Aorta (tissue), 5 donors: ENCODE data around the gene CMBL. TPM values are rescaled to one million over a fixed set of nuclear protein-coding genes. Genes with fewer than 3 reads are reported as not detected.

Source experiments
- ATAC-seq: fragments of 200-7000 bp; cut with Tn5 transposase; one replicate; pipeline ENCODE4 v1.9.1; 2022; ENCODE audit warnings: moderate library complexity; ENCODE audit not compliant: low FRiP score
- DNase-seq, 2 donors: peaks; one replicate each; pipeline ENCODE4 v3.0.0-alpha.2; 2020
- H3K27ac ChIP-seq, 2 donors: one replicate each; pipeline ENCODE4 v1.5.1; 2013; ENCODE audit warnings: low read length in 2 of 2, mild to moderate bottlenecking in 2 of 2, moderate library complexity in 2 of 2, control low read depth in 1 of 2, inconsistent platforms in 1 of 2, low read depth in 1 of 2
- H3K27me3 ChIP-seq, 2 donors: one replicate each; pipeline ENCODE4 v1.6.1; 2013; ENCODE audit warnings: control low read depth in 1 of 2, low read length in 1 of 2, mild to moderate bottlenecking in 1 of 2, moderate library complexity in 1 of 2; ENCODE audit not compliant: insufficient read depth in 2 of 2, control insufficient read depth in 1 of 2
- H3K36me3 ChIP-seq, 2 donors: one replicate each; pipeline ENCODE4 v1.6.1; 2013; ENCODE audit warnings: control low read depth in 1 of 2, low read length in 1 of 2, mild to moderate bottlenecking in 1 of 2; ENCODE audit not compliant: insufficient read depth in 2 of 2, control insufficient read depth in 1 of 2
- H3K4me1 ChIP-seq, 2 donors: one replicate each; pipeline ENCODE4 v1.6.1; 2013; ENCODE audit warnings: low read length in 2 of 2, control low read depth in 1 of 2, mild to moderate bottlenecking in 1 of 2, moderate library complexity in 1 of 2; ENCODE audit not compliant: insufficient read depth in 2 of 2, control insufficient read depth in 1 of 2
- H3K4me3 ChIP-seq, 2 donors: one replicate each; pipeline ENCODE4 v1.5.1; 2013; ENCODE audit warnings: low read length in 2 of 2, control low read depth in 1 of 2, mild to moderate bottlenecking in 1 of 2
- H3K9me3 ChIP-seq: one replicate; pipeline ENCODE4 v1.6.1; 2013; ENCODE audit warnings: mild to moderate bottlenecking, low read length; ENCODE audit not compliant: control insufficient read depth
- WGBS, 2 donors: extraction: QIAGEN DNeasy Blood & Tissue Kit; methylation state at CpG; one replicate each; pipeline ENCODE4 v1.1.7; 2013; 5-methylcytosine and 5-hydroxymethylcytosine counted together
- intact Hi-C, 2 donors: fragments of 100-400 bp; cut with DNase I; formaldehyde crosslinking; loops; one replicate each; pipeline versions ENCODE4 v1.14.2 to v1.15.0; 2022
- polyA plus RNA-seq, 2 donors: library from polyadenylated mRNA; stranded (reverse); fragments of 200-250 nt; gene quantifications; one replicate each; pipeline ENCODE4 v1.2.3, GENCODE V29; 2013
- total RNA-seq, 2 donors: library from RNA; stranded (reverse); fragmentation: NEBNext Ultra II Directional; extraction: Animal tissue kit (Norgen Biotek cat#: 25700); gene quantifications; one replicate each; pipeline ENCODE4 v1.2.1, GENCODE V29; 2021
- donor health status: healthy with polysubstance abuse.
- donor health status: Bipolar disorder and iron deficiency.
- donor health status: DM: no; HTN: no; CAD: no.
- donor health status: DM: no; HTN: no; CAD: no.
- donor health status: DM: yes; HTN: yes; CAD: no.

CMBL gene
- total and polyA plus RNA-seq, 4 donors, result 7.5 to 76.4 (median 19.8) TPM

DNA sequence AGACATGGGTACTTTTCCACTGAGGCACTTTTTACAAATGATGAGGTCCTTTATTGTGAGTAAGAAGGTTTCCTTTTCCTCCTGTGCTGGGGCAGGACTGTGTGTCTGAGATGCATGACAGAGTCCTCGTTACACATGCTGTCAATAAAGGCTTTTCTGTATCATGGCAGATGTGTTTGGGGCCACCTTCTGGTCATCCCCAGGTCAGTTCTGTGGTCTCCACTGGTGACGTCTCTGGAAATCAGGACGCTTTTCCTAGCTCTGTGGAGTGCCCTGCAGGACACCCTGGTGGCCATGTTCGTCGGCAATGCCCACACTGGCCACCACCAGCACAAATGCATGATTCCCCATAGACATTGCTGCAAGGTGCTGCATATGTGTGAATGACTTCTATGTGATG, 2.8 kb downstream of the CMBL start:
- Histone ChIP-seq H3K27me3 (no peaks in the 10 kb centered on the region), H3K27ac (no peak overlapping the region), H3K36me3 (no peaks in the 10 kb centered on the region), H3K9me3 (no peaks in the 10 kb centered on the region), H3K4me1 (no peaks in the 10 kb centered on the region), H3K4me3 (no peak overlapping the region)
- intact Hi-C loops, result no loop called here
- ATAC-seq (no peak), DNase-seq (no peak)
- 90% methylated on average over 5 of the region's 5 CpGs for WGBS, 2 donors

DNA sequence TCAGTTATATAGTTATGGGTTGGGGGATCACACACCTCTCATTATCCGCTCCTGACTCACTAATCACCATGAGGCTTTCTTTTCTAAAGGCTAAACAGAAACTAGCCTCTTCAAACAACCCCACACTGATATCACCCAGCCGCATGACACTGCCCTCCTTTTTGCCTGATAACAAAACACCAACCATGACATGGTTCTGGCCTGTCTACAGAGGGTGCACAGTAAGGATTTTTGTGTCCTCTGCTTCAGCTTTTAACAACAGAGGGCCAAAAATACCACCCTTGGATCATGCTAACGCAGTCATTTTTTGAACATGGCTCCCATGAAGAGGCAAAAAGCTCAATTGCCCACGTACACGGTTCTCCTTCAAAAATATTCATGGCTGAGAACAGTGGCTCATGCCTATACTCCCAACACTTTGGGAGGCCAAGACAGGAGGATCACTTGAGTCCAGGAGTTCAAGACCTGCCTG, 4.0 kb downstream of the CMBL start:
- intact Hi-C loops, result no loop called here
- ATAC-seq (no peak), DNase-seq (no peak)
- Histone ChIP-seq H3K4me3 (no peak overlapping the region), H3K4me1 (no peaks in the 10 kb centered on the region), H3K27ac (no peak overlapping the region), H3K27me3 (no peaks in the 10 kb centered on the region), H3K9me3 (no peaks in the 10 kb centered on the region), H3K36me3 (no peaks in the 10 kb centered on the region)
- WGBS, 2 donors, result 75 to 87% methylated on average over 5 of the region's 5 CpGs

DNA sequence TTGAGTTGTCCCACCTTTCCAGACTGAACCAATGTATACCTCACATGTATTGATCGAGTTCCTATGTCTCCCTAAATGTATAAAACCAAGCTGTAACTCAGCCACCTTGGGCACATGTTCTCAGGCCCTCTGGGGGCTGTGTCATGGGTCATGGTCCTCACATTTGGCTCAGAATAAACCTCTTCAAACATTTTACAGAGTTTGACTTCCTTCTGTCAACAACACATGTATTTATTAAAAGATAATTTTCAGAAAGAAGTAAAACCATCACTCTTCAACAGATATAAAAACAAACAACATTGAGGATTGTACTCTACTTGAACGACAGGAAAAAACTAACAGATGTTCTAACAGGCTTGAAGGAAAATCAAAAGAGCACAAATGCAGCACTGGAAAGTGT, 4.5 kb downstream of the CMBL start:
- Histone ChIP-seq H3K27me3 (no peaks in the 10 kb centered on the region), H3K36me3 (no peaks in the 10 kb centered on the region), H3K4me1 (no peaks in the 10 kb centered on the region), H3K27ac (no peak overlapping the region), H3K4me3 (no peak overlapping the region), H3K9me3 (no peaks in the 10 kb centered on the region)
- WGBS, 2 donors, result 68 to 77% methylated on average over 2 of the region's 2 CpGs
- ATAC-seq (no peak), DNase-seq (no peak)
- intact Hi-C loops, result no loop called here

DNA sequence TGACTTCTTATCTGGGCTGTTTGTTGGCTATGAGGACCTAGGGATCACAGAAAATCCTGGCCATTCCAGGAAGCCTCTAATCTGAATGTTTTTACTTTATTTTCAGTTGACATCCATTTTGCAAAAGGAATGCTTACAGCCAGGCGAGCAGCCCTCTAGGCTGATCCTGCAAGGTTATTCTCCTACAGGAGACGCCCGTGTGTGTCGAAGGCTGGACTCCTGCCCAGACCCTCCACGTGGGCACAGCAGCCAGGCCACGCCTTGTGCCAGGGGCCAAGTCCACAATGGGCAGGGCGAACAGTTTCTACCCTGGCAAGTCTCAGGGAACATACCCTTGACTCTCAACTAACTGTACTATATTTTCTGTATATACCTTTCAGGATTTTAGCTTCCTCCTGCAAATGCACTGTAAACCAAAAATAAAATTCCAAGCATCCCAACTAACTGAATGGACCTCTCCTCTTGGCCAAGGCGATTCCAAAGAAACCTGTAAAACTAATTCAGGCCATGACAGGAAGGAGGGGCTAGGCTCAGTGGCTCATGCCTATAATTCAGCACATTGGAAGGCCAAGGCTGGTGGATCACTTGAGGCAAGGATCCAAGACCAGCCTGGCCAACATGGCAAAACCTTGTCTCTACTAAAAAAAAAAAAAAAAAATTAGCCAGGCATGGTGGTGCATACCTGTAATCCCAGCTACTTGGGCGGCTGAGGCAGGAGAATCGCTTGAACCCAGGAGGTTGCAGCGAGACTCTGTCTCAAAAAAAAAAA, 5.7 kb downstream of the CMBL start:
- H3K27me3 ChIP-seq, result no peaks in the 10 kb centered on the region

DNA sequence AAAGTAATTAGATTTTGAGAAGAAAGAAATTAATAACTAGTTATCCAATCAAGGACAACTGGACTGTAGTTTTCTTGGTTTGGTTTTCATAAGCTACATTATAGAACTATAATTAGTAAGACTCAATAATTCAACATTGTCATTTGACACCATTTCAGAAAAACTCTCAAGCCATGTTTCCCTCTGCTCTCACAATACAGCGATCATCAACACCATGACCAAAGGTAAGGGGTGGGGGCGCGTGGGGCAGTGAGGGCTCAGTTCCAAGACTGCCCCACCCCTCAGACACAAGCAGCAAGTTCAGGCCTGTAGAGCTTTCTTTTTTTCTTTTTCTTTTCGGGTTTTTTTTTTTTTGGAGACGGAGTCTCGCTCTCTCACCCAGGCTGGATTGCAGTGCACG, 6.4 kb downstream of the CMBL start:
- Histone ChIP-seq H3K27ac (no peak overlapping the region), H3K36me3 (no peaks in the 10 kb centered on the region), H3K9me3 (no peaks in the 10 kb centered on the region), H3K4me3 (no peak overlapping the region), H3K27me3 (no peaks in the 10 kb centered on the region), H3K4me1 (no peaks in the 10 kb centered on the region)
- ATAC-seq (no peak), DNase-seq (no peak)
- intact Hi-C loops, result no loop called here
- WGBS, 2 donors, result 62 to 67% methylated on average over 7 of the region's 7 CpGs

More for the DNA sequence above, 5.7 kb downstream of the CMBL start:
- DNase-seq (peak; percentile 83 to 87), ATAC-seq (peak; percentile 77)
- Histone ChIP-seq H3K9me3 (no peaks in the 10 kb centered on the region), H3K4me1 (no peaks in the 10 kb centered on the region), H3K4me3 (no peak overlapping the region), H3K27ac (no peak overlapping the region), H3K36me3 (no peaks in the 10 kb centered on the region)
- intact Hi-C loops, result no loop called here
- 39 to 44% methylated on average over 11 of the region's 11 CpGs for WGBS, 2 donors

DNA sequence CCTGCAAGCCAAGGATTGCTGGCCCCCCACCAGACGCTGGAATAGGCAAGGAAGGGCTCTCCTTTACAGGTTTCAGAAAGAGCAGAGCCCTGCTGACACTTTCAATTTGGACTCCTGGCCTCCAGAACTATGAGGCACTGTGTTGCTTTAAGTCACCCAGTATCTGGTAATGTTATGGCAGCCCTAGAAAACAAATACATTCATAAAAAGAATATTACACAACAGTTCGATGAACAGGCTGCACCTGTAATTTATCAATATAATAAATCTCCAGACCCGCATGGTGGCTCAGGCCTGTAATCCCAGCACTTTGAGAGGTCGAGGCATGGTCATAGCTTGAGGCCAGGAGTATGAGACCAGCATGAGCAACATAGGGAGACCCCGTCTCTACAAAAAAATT, 7.5 kb downstream of the CMBL start:
- 93 to 99% methylated on average over 5 of the region's 5 CpGs for WGBS, 2 donors
- intact Hi-C loops, result no loop called here

DNA sequence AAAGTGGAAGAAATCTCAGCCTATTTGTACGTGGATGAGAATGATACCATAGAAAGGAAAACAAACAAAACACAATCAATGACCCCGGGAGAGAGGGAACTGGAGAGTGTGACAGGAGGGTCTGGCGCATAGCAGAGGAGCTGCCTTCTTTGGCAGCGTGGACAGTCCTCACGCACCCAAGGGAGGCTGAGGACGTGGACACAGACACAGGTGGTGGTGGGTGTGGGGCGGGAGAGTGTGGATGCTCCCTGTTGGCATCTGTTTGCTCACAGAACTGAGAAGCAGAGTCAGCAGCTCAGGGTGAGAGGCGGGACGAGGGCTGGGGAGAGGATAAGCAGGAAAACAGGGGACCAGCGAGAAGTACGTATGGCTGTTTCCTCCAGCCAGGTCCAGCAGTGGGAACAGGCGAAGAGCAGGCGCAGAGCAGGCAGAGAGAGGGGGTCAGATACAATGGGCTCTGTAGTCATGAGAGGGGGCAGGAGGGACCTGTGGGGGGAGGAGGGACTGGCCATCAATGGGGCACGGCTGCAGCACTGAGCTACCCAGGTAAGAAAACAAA, 10.0 kb downstream of the CMBL start:
- peaks cover 1% of the 10 kb centered on the region for H3K9me3 ChIP-seq
- DNase-seq, result no peak
- no peaks in the 10 kb centered on the region for H3K27me3 ChIP-seq
- 90 to 91% methylated on average over 14 of the region's 14 CpGs for WGBS, 2 donors
- no peak overlapping the region for H3K27ac ChIP-seq
- no peaks in the 10 kb centered on the region for H3K36me3 ChIP-seq
- ATAC-seq, result no peak
- no peaks in the 10 kb centered on the region for H3K4me1 ChIP-seq
- H3K4me3 ChIP-seq, result no peak overlapping the region
- intact Hi-C loops, result no loop called here

More for the DNA sequence above, 7.5 kb downstream of the CMBL start:
- DNase-seq (no peak), ATAC-seq (no peak)
- Histone ChIP-seq H3K9me3 (peaks cover 1% of the 10 kb centered on the region), H3K4me3 (no peak overlapping the region), H3K36me3 (no peaks in the 10 kb centered on the region), H3K27me3 (no peaks in the 10 kb centered on the region), H3K4me1 (no peaks in the 10 kb centered on the region), H3K27ac (no peak overlapping the region)

DNA sequence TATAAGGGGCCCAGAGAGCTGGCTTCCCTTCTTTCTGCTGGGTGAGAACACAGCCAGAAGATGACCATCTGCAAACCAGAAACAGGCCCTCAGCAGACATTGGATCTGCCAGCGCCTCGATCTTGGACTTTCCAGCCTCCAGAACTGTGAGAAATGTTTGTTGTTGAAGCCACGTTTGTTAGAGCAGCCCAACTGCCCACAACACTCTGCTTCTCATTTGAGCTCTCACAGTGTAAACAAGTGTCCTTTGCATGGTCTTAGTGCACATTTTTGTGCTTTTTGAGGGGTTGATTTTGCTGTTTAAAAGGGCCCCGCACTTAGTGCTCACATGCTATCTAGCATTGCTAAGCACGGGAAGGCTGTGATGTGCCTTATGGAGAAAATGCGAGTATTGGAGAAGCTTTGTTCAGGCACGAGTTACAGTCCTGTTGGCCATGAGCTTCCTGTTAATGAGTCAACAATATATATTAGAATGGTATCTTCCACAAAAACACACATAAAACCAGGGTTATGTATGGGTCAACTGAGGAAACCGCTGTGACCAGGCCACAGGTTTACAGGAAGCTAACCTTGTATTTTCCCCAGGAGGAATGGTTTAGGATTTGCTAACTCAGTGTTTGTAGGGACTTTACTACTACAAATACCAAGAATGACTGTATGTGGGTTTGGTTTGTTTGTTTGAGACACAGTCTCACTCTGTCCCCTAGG, 11.9 kb downstream of the CMBL start:
- Histone ChIP-seq H3K27ac (no peak overlapping the region), H3K4me3 (no peak overlapping the region), H3K9me3 (peaks cover 1% of the 10 kb centered on the region), H3K4me1 (no peaks in the 10 kb centered on the region), H3K36me3 (no peaks in the 10 kb centered on the region), H3K27me3 (no peaks in the 10 kb centered on the region)
- ATAC-seq, result no peak
- WGBS, 2 donors, result 86 to 93% methylated on average over 8 of the region's 8 CpGs
- DNase-seq, result no peak
- intact Hi-C loops, result no loop called here
